IMR-90 (cell line): Measurements from ENCODE around the gene FAM193A. TPM values are rescaled to one million over a fixed set of nuclear protein-coding genes. Genes with fewer than 3 reads are reported as not detected.

Source experiments
- ATAC-seq: fragments of 200-7000 bp; cut with Tn5 transposase; 2 replicates; pipeline ENCODE4 v1.9.1; 2020; ENCODE audit warnings: low read depth, mild to moderate bottlenecking, moderate library complexity
- BruUV-seq: library from RNA; stranded (reverse); fragments of 400-500 nt; replicated peaks from 2 replicates; lab custom pipeline; 2021; lab: Mats Ljungman, UMichigan
- CTCF ChIA-PET: fragments of 300-600 bp; formaldehyde crosslinking; extraction: SDS; loops from one replicate; lab custom pipeline; 2021; ENCODE audit warnings: antibody characterized with exemption; lab: Yijun Ruan, JAX
- POLR2A ChIA-PET: fragments of 300-600 bp; sonication (Branson Sonifier 250); formaldehyde crosslinking; loops from one replicate; lab custom pipeline; 2022; ENCODE audit warnings: antibody characterized with exemption; ENCODE audit not compliant: unreplicated experiment; lab: Charles Lee
- DNase-seq: peaks from one replicate; pipeline ENCODE4 v3.0.0; 2013
- H2AFZ ChIP-seq: replicated peaks from 2 replicates; pipeline ENCODE3; 2013; ENCODE audit warnings: low read length, mild to moderate bottlenecking; ENCODE audit not compliant: poor library complexity
- H2AK5ac ChIP-seq: 2 replicates; pipeline ENCODE4 v1.6.1; 2013; ENCODE audit warnings: low read depth, low read length, inconsistent platforms
- H2AK9ac ChIP-seq: replicated peaks from 2 replicates; pipeline ENCODE3; 2013; ENCODE audit warnings: mild to moderate bottlenecking, low read depth, low read length, moderate library complexity; ENCODE audit not compliant: poor library complexity
- H2BK120ac ChIP-seq: 2 replicates; pipeline ENCODE4 v1.6.1; 2013; ENCODE audit warnings: low read depth, low read length, inconsistent platforms
- H2BK15ac ChIP-seq: 3 replicates; pipeline ENCODE4 v1.6.1; 2013; ENCODE audit warnings: low read depth, low read length, inconsistent platforms
- H2BK20ac ChIP-seq: 2 replicates; pipeline ENCODE4 v1.6.1; 2013; ENCODE audit warnings: low read depth, mild to moderate bottlenecking, inconsistent platforms, low read length, moderate library complexity
- H2BK5ac ChIP-seq: 2 replicates; pipeline ENCODE4 v1.6.1; 2013; ENCODE audit warnings: mild to moderate bottlenecking, low read depth, low read length, inconsistent platforms; ENCODE audit not compliant: poor library complexity, severe bottlenecking
- H3K14ac ChIP-seq: replicated peaks from 2 replicates; pipeline ENCODE4 v1.6.1; 2013; ENCODE audit warnings: low read depth, low read length, inconsistent platforms
- H3K18ac ChIP-seq: 2 replicates; pipeline ENCODE4 v1.6.1; 2013; ENCODE audit warnings: low read depth, low read length, control low read depth
- H3K23ac ChIP-seq: 2 replicates; pipeline ENCODE4 v1.6.1; 2013; ENCODE audit warnings: low read depth, low read length, inconsistent platforms
- H3K27ac ChIP-seq: 2 replicates; pipeline ENCODE4 v1.5.1; 2013; ENCODE audit warnings: mild to moderate bottlenecking, control low read depth, low read length; ENCODE audit not compliant: insufficient read depth
- H3K27me3 ChIP-seq: 2 replicates; pipeline ENCODE4 v1.6.1; 2013; ENCODE audit warnings: low read length; ENCODE audit not compliant: control insufficient read depth, insufficient read depth
- H3K36me3 ChIP-seq: 2 replicates; pipeline ENCODE4 v1.6.1; 2013; ENCODE audit warnings: low read length, mixed read lengths; ENCODE audit not compliant: control insufficient read depth, insufficient read depth
- H3K4ac ChIP-seq: 2 replicates; pipeline ENCODE4 v1.6.1; 2013; ENCODE audit warnings: low read depth, low read length, inconsistent platforms
- H3K4me1 ChIP-seq: 2 replicates; pipeline ENCODE4 v1.6.1; 2013; ENCODE audit warnings: low read length, mixed read lengths; ENCODE audit not compliant: control insufficient read depth, insufficient read depth
- H3K4me2 ChIP-seq: 2 replicates; pipeline ENCODE4 v1.6.1; 2013; ENCODE audit warnings: low read depth, mild to moderate bottlenecking, control low read depth, low read length, moderate library complexity
- H3K4me3 ChIP-seq: 2 replicates; pipeline ENCODE4 v1.5.1; 2013; ENCODE audit warnings: low read depth, mild to moderate bottlenecking, control low read depth, low read length, moderate library complexity; ENCODE audit not compliant: insufficient read depth
- H3K56ac ChIP-seq: 2 replicates; pipeline ENCODE4 v1.6.1; 2013; ENCODE audit warnings: low read length, inconsistent platforms; ENCODE audit not compliant: insufficient read depth; ENCODE audit errors: extremely low read depth
- H3K79me1 ChIP-seq, 2 experiments: 2 replicates each; pipeline ENCODE4 v1.6.1; 2013; ENCODE audit warnings: low read length in 2 of 2, inconsistent platforms in 1 of 2, low read depth in 1 of 2
- H3K9ac ChIP-seq: 2 replicates; pipeline ENCODE4 v1.6.1; 2013; ENCODE audit warnings: low read depth, low read length, control low read depth
- H3K9me1 ChIP-seq: 2 replicates; pipeline ENCODE4 v1.6.1; 2013; ENCODE audit warnings: low read length, inconsistent platforms; ENCODE audit not compliant: insufficient read depth
- H3K9me3 ChIP-seq: 2 replicates; pipeline ENCODE4 v1.6.1; 2013; ENCODE audit warnings: low read length; ENCODE audit not compliant: control insufficient read depth, insufficient read depth
- H4K20me1 ChIP-seq: 2 replicates; pipeline ENCODE4 v1.6.1; 2013; ENCODE audit warnings: low read length, inconsistent platforms; ENCODE audit not compliant: insufficient read depth
- H4K5ac ChIP-seq: 2 replicates; pipeline ENCODE4 v1.6.1; 2013; ENCODE audit warnings: mild to moderate bottlenecking, low read depth, low read length, control low read depth
- H4K8ac ChIP-seq, 2 experiments: 2 replicates each; pipeline ENCODE4 v1.6.1; 2013; ENCODE audit warnings: low read depth in 2 of 2, low read length in 2 of 2, control low read depth in 1 of 2, inconsistent platforms in 1 of 2
- H4K91ac ChIP-seq: 2 replicates; pipeline ENCODE4 v1.6.1; 2013; ENCODE audit warnings: low read depth, low read length, inconsistent platforms; ENCODE audit not compliant: insufficient read depth
- BHLHE40 ChIP-seq: fragments of 150-350 bp; IDR thresholded peaks from 2 replicates; pipeline ENCODE4 v1.6.1; 2016; ENCODE audit warnings: mild to moderate bottlenecking, low read depth, low read length
- CEBPB ChIP-seq: IDR thresholded peaks from 2 replicates; pipeline ENCODE4 v1.6.1; 2012; ENCODE audit warnings: low read depth, low read length, improper control_type of control experiment
- CHD1 ChIP-seq: IDR thresholded peaks from 2 replicates; pipeline ENCODE4 v1.6.1; 2012; ENCODE audit warnings: low read depth, low read length, improper control_type of control experiment
- CTCF ChIP-seq: conservative IDR thresholded peaks from 2 replicates; pipeline ENCODE4 v1.5.1; 2012; ENCODE audit warnings: mild to moderate bottlenecking, low read depth, low read length, improper control_type of control experiment
- ELK1 ChIP-seq: fragments of 150-350 bp; IDR thresholded peaks from 2 replicates; pipeline ENCODE4 v1.6.1; 2016; ENCODE audit warnings: low read depth, mild to moderate bottlenecking, low read length, moderate library complexity, borderline replicate concordance
- FOS ChIP-seq: fragments of 150-350 bp; IDR thresholded peaks from 2 replicates; pipeline ENCODE4 v1.6.1; 2016; ENCODE audit warnings: low read depth, low read length
- MAFK ChIP-seq: IDR thresholded peaks from 2 replicates; pipeline ENCODE4 v1.6.1; 2012; ENCODE audit warnings: low read depth, low read length, improper control_type of control experiment
- MAZ ChIP-seq: IDR thresholded peaks from 2 replicates; pipeline ENCODE4 v1.6.1; 2012; ENCODE audit warnings: low read depth, mild to moderate bottlenecking, low read length, improper control_type of control experiment, moderate library complexity, borderline replicate concordance
- MXI1 ChIP-seq: IDR thresholded peaks from 2 replicates; pipeline ENCODE4 v1.6.1; 2012; ENCODE audit warnings: low read depth, mild to moderate bottlenecking, low read length, moderate library complexity, borderline replicate concordance
- NFE2L2 ChIP-seq: fragments of 150-350 bp; IDR thresholded peaks from 2 replicates; pipeline ENCODE4 v1.6.1; 2016; ENCODE audit warnings: low read depth, mild to moderate bottlenecking, low read length
- POLR2A ChIP-seq: IDR thresholded peaks from 2 replicates; pipeline ENCODE4 v1.6.1; 2012; ENCODE audit warnings: mild to moderate bottlenecking, low read depth, low read length
- RAD21 ChIP-seq: IDR thresholded peaks from 2 replicates; pipeline ENCODE4 v1.6.1; 2012; ENCODE audit warnings: low read length, improper control_type of control experiment
- RCOR1 ChIP-seq: IDR thresholded peaks from 2 replicates; pipeline ENCODE4 v1.6.1; 2012; ENCODE audit warnings: mild to moderate bottlenecking, low read length, improper control_type of control experiment; ENCODE audit not compliant: insufficient replicate concordance
- RFX5 ChIP-seq: IDR thresholded peaks from 2 replicates; pipeline ENCODE4 v1.8.0; 2012; ENCODE audit warnings: low read depth, mild to moderate bottlenecking, low read length, moderate library complexity
- SMC3 ChIP-seq: fragments of 150-350 bp; IDR thresholded peaks from 2 replicates; pipeline ENCODE4 v1.6.1; 2016; ENCODE audit warnings: low read depth, mild to moderate bottlenecking, antibody characterized with exemption, low read length, moderate library complexity
- USF2 ChIP-seq: fragments of 150-350 bp; IDR thresholded peaks from 2 replicates; pipeline ENCODE4 v1.6.1; 2017; ENCODE audit warnings: mild to moderate bottlenecking, antibody characterized with exemption, low read length, low read depth
- WGBS, 2 experiments: methylation state at CpG; one replicate each; pipeline versions ENCODE4 v1.1.5 to v1.1.7; 2013; ENCODE audit warnings: missing lambda C conversion rate in 2 of 2; ENCODE audit not compliant: insufficient read length in 1 of 2; ENCODE audit errors: extremely low coverage in 2 of 2; 5-methylcytosine and 5-hydroxymethylcytosine counted together
- dilution Hi-C: fragments of 300-500 bp; cut with HindIII; formaldehyde crosslinking; loops from one replicate; pipeline ENCODE4 v1.14.3; 2018; ENCODE audit warnings: low sequenced_read_pairs; ENCODE audit not compliant: unreplicated experiment
- in situ Hi-C: fragments of 300-500 bp; cut with MboI; formaldehyde crosslinking; loops from 3 replicates; pipeline ENCODE4 v1.14.3; 2019; ENCODE audit warnings: low sequenced_read_pairs, inconsistent platforms, mixed read lengths
- intact Hi-C: fragments of 100-400 bp; cut with micrococcal nuclease; formaldehyde crosslinking; loops from 2 replicates; pipeline ENCODE4 v1.10.0; 2022
- polyA plus RNA-seq, 3 experiments: library from polyadenylated mRNA; depleted of rRNA; stranded (reverse); fragments of >200 nt; gene quantifications; 2 replicates each; pipeline ENCODE4 v1.2.3, GENCODE V29; 2012; ENCODE audit warnings: low replicate concordance in 1 of 3
- total RNA-seq: library from RNA; depleted of rRNA; stranded (reverse); fragments of >200 nt; gene quantifications from 2 replicates; pipeline ENCODE4 v1.2.3, GENCODE V29; 2012

FAM193A gene
- total and polyA plus RNA-seq, 2 of the 4 experiments (the other 2 are of a cell fraction) = 6.8 to 11.0 TPM

- Histone ChIP-seq H2AK5ac (no peak overlapping the region), H3K18ac (no peak overlapping the region), H3K79me1 (peaks cover 3 to 18% of the 10 kb centered on the region in 2 experiments), H2BK15ac (no peak overlapping the region), H3K9me1 (no peaks in the 10 kb centered on the region; the same call in 1 of the 2 replicates), H2BK20ac (no peak overlapping the region), H3K23ac (no peak overlapping the region), H2BK120ac (no peak overlapping the region), H3K4ac (no peak overlapping the region), H2BK5ac (no peak overlapping the region), H3K27ac (no peak overlapping the region), H3K4me2 (no peak overlapping the region), H4K91ac (no peak overlapping the region), H3K14ac (no peak overlapping the region), H4K20me1 (no peaks in the 10 kb centered on the region), H2AK9ac (no peak overlapping the region), H4K5ac (no peak overlapping the region), H3K9me3 (no peaks in the 10 kb centered on the region), H2AFZ (no peak overlapping the region), H3K4me1 (no peaks in the 10 kb centered on the region), H3K9ac (no peak overlapping the region), H3K27me3 (no peaks in the 10 kb centered on the region), H3K4me3 (no peak overlapping the region), H4K8ac (no peak overlapping the region), H3K36me3 (peaks cover 38% of the 10 kb centered on the region), H3K56ac (no peak overlapping the region)
- dilution Hi-C loops (no loop called here), intact Hi-C loops (no loop called here), in situ Hi-C loops (no loop called here)
- CTCF ChIA-PET = no interaction called here
- no peak for TF ChIP-seq SMC3
- no peak for TF ChIP-seq POLR2A
- no peak for TF ChIP-seq CTCF
- no peak for TF ChIP-seq FOS
- TF ChIP-seq CHD1 = no peak
- TF ChIP-seq BHLHE40 = no peak
- no peak for TF ChIP-seq NFE2L2
- TF ChIP-seq RAD21 = no peak
- TF ChIP-seq ELK1 = no peak
- TF ChIP-seq MXI1 = no peak
- no peak for TF ChIP-seq CEBPB
- TF ChIP-seq RCOR1 = no peak
- no peak for TF ChIP-seq USF2
- no peak for TF ChIP-seq MAFK
- TF ChIP-seq RFX5 = no peak
- no peak for TF ChIP-seq MAZ
- ATAC-seq (no peak), DNase-seq (no peak)
- BruUV-seq = no TSS peak
- no CpG with 5 or more reads among the region's 2 CpGs for WGBS, 2 experiments
- POLR2A ChIA-PET = interaction anchor here (0.7 kb wide), 1 partner anchor 36 kb away, joined by 6 read pairs; no protein-coding TSS in a partner anchor
Measured at GRCh38 chr4:2516635-2517034, 19.8 kb upstream of the FAM193A start.
